Stomach (tissue), 9 donors: ENCODE data around the gene CRIM1. TPM values are rescaled to one million over a fixed set of nuclear protein-coding genes. Genes with fewer than 3 reads are reported as not detected.
A peak's percentile ranks its signal among the peaks of the same experiment; 100 is the strongest.

Source experiments
- DNase-seq, 2 donors: peaks; one replicate each; pipeline versions ENCODE4 v3.0.0 to v3.0.0-alpha.2; 2013 to 2019
- H3K27ac ChIP-seq, 5 donors: fragments of 200-600 bp in 4 of 5; sonication (generic) in 4 of 5; one replicate each; pipeline ENCODE4 v1.5.1; 2013 to 2019; ENCODE audit warnings: mild to moderate bottlenecking in 1 of 5, moderate library complexity in 1 of 5
- H3K27me3 ChIP-seq, 3 donors: fragments of 200-600 bp; sonication (generic); one replicate each; pipeline ENCODE4 v1.5.1; 2017 to 2019; ENCODE audit warnings: mixed run types in 1 of 3
- H3K36me3 ChIP-seq, 4 donors: fragments of 200-600 bp; sonication (generic); 1 replicate in 3 of 4; 2 replicates in 1 of 4; pipeline ENCODE4 v1.5.1; 2016 to 2019
- H3K4me1 ChIP-seq, 4 donors: fragments of 200-600 bp; sonication (generic); one replicate each; pipeline ENCODE4 v1.5.1; 2016 to 2019
- H3K4me3 ChIP-seq, 4 donors: fragments of 200-600 bp; sonication (generic) in 3 of 4; one replicate each; pipeline ENCODE4 v1.5.1; 2016 to 2019; ENCODE audit warnings: mild to moderate bottlenecking in 1 of 4
- H3K9me3 ChIP-seq, 4 donors: fragments of 200-600 bp; sonication (generic); one replicate each; pipeline ENCODE4 v1.5.1; 2016 to 2019
- EP300 ChIP-seq: sonication (generic); formaldehyde crosslinking; IDR thresholded peaks from one replicate; pipeline ENCODE4 v1.6.1; 2017; ENCODE audit warnings: antibody characterized with exemption
- POLR2A ChIP-seq, 4 donors: fragments of 450-650 bp; IDR thresholded peaks; one replicate each; pipeline ENCODE4 v1.6.1; 2016; ENCODE audit warnings: antibody characterized with exemption in 4 of 4, control low read depth in 2 of 4, mild to moderate bottlenecking in 1 of 4, moderate library complexity in 1 of 4
- POLR2AphosphoS5 ChIP-seq, 3 donors: sonication (generic); formaldehyde crosslinking; IDR thresholded peaks; one replicate each; pipeline ENCODE4 v1.6.1; 2016; ENCODE audit warnings: antibody characterized with exemption in 3 of 3
- WGBS, 5 donors: extraction: QIAGEN DNeasy Blood & Tissue Kit in 3 of 5; methylation state at CpG; one replicate each; pipeline versions ENCODE4 v1.1.5 to v1.1.7; 2013 to 2018; 5-methylcytosine and 5-hydroxymethylcytosine counted together
- intact Hi-C: fragments of 100-400 bp; cut with DNase I; formaldehyde crosslinking; loops from one replicate; pipeline ENCODE4 v1.15.1; 2023; ENCODE audit warnings: low total_unique reads
- polyA plus RNA-seq, 3 donors: library from polyadenylated mRNA; stranded (reverse); fragments of 200-250 nt; gene quantifications; one replicate each; pipeline ENCODE4 v1.2.3, GENCODE V29; 2013
- total RNA-seq, 5 donors: library from RNA; depleted of rRNA; stranded (reverse); fragments of >200 nt; gene quantifications; one replicate each; pipeline versions ENCODE4 v1.1.0 to v1.2.3, GENCODE V29; 2014 to 2016
- TF ChIP-seq, protein P1 (sequence below), 7 experiments: fragments of 450-650 bp in 4 of 7; fragments of 200-600 bp in 3 of 7; sonication (generic) in 3 of 7; IDR thresholded peaks; one replicate each; pipeline ENCODE4 v1.5.1; 2016 to 2019; ENCODE audit warnings: antibody characterized with exemption in 7 of 7, control low read depth in 2 of 7, mild to moderate bottlenecking in 1 of 7
- donor health status: healthy with polysubstance abuse.
- donor health status: Bipolar disorder and iron deficiency.
- donor health status: healthy.

The CRIM1 gene
- total and polyA plus RNA-seq, 8 donors: 3.1 to 158 (median 50.7) TPM

DNA sequence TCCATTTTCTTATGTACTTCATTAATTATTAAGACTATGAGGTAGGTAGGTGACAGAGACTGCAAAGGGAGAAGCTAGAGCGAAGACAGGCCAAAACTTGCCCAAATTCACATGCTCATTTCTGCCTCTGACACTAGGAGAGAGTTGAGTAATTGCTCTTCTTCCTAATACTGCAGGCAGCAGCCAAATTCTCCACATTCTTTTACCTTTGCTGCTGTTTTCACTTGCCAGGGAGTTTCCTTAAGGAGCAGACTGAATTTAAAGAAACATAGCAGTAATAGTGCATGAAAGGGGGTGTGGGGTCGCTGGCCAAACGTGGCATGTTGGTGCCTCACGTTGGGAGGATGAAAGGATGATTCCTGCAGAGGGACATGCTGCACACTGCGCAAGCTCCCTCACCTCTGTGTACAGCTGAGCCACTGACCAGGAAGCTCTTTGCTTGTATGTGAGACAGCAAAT lies 12.3 kb downstream of the CRIM1 start:
- Histone ChIP-seq H3K4me3 (no peak overlapping the region), H3K36me3 (no peaks in the 10 kb centered on the region), H3K27me3 (no peaks in the 10 kb centered on the region), H3K4me1 (peaks cover 31 to 84% (median 69%) of the 10 kb centered on the region in 4 donors), H3K27ac (peak overlapping the region in 2 of 5 donors; percentile 7 to 33), H3K9me3 (no peaks in the 10 kb centered on the region)
- WGBS, 5 donors: 32 to 46% (median 39%) methylated on average over 5 of the region's 5 CpGs
- no peak for DNase-seq
- TF ChIP-seq, protein P1, sequence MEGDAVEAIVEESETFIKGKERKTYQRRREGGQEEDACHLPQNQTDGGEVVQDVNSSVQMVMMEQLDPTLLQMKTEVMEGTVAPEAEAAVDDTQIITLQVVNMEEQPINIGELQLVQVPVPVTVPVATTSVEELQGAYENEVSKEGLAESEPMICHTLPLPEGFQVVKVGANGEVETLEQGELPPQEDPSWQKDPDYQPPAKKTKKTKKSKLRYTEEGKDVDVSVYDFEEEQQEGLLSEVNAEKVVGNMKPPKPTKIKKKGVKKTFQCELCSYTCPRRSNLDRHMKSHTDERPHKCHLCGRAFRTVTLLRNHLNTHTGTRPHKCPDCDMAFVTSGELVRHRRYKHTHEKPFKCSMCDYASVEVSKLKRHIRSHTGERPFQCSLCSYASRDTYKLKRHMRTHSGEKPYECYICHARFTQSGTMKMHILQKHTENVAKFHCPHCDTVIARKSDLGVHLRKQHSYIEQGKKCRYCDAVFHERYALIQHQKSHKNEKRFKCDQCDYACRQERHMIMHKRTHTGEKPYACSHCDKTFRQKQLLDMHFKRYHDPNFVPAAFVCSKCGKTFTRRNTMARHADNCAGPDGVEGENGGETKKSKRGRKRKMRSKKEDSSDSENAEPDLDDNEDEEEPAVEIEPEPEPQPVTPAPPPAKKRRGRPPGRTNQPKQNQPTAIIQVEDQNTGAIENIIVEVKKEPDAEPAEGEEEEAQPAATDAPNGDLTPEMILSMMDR (IDR thresholded peaks at IDR 0.05): no peak
- TF ChIP-seq EP300 (no peak), POLR2A (IDR thresholded peaks at IDR 0.05) (no peak), POLR2AphosphoS5 (IDR thresholded peaks at IDR 0.05) (no peak)
- intact Hi-C loops: no loop called here

DNA sequence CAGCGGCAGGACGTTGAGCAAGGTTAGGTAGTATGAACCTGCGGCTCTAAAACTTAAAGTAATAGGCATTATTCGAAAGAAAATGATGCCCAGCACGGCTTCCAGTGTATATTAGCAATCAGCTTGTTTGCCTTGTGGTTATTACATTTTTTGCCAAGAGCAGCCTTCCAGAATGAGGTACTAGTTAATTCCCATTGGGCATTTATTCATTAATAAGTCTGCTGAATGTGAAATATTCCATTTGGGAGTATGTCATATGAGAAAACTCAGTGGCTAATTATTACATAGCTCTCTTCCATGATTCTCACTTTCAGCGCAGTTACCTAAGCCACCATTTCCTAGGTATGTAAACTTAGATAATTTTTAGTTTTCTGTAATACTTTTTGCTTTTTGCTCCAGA lies 12.9 kb downstream of the CRIM1 start:
- no peak overlapping the region for H3K4me3 ChIP-seq
- H3K27ac ChIP-seq: peak overlapping the region in 2 of 5 donors; percentile 7 to 33
- TF ChIP-seq POLR2AphosphoS5 (IDR thresholded peaks at IDR 0.05) (no peak), POLR2A (IDR thresholded peaks at IDR 0.05) (no peak), EP300 (no peak)
- TF ChIP-seq, protein P1 (IDR thresholded peaks at IDR 0.05): no peak
- intact Hi-C loops: no loop called here
- DNase-seq: no peak
- H3K4me1 ChIP-seq: peaks cover 36 to 85% (median 72%) of the 10 kb centered on the region in 4 donors
- no peaks in the 10 kb centered on the region for H3K9me3 ChIP-seq
- WGBS, 5 donors: 39 to 63% (median 53%) methylated on average over 6 of the region's 6 CpGs
- H3K27me3 ChIP-seq: no peaks in the 10 kb centered on the region
- no peaks in the 10 kb centered on the region for H3K36me3 ChIP-seq

DNA sequence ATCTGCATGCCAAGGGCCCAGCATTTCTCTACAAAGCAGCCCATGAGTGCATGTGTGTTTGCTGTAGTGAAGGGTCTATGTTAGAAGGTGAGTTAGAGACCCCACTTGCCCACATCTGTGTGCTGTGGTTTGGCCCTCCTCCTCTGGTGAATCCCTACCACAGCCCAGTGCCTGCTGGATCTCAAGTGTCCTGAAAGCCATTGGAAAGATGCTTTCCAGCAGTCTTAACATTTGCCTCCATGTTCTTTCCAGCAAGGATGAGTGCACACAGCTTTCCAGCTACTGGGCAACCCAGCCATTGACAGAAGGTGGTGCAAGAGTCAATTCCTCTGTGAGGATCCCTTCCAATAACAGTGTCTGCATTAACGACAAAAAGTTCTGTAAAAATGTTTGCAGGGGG lies 13.6 kb downstream of the CRIM1 start:
- H3K9me3 ChIP-seq: no peaks in the 10 kb centered on the region
- H3K4me3 ChIP-seq: no peak overlapping the region
- TF ChIP-seq, protein P1 (IDR thresholded peaks at IDR 0.05): no peak
- TF ChIP-seq POLR2AphosphoS5 (IDR thresholded peaks at IDR 0.05): no peak
- no peak for TF ChIP-seq POLR2A (IDR thresholded peaks at IDR 0.05)
- TF ChIP-seq EP300: no peak
- H3K4me1 ChIP-seq: peaks cover 41 to 85% (median 74%) of the 10 kb centered on the region in 4 donors
- no peak overlapping the region for H3K27ac ChIP-seq
- H3K27me3 ChIP-seq: no peaks in the 10 kb centered on the region
- intact Hi-C loops: no loop called here
- H3K36me3 ChIP-seq: no peaks in the 10 kb centered on the region
- 74 to 90% (median 81%) methylated on average over 1 of the region's 1 CpG for WGBS, 5 donors
- no peak for DNase-seq

DNA sequence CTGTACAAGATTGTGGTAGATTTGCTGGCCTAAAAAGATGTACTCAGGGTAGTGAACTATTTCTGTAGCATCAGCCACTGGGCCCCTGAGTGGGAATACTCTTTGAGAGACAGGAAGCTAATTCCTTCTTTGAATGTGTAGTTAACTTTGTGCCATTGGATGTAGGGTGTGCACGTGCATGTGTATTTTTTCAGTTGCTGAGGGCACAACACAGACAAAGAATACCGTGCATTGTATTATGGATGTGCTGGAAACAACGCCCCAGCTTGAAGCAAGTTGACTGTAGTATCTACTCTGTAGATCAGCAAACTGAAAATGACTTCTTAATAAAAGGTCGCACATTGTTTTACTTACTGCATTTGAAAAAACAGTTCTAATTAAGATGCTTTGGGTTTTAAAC lies 14.1 kb downstream of the CRIM1 start:
- peak overlapping the region in 1 of 5 donors; percentile 77 for H3K27ac ChIP-seq
- no peak overlapping the region for H3K4me3 ChIP-seq
- no peaks in the 10 kb centered on the region for H3K27me3 ChIP-seq
- intact Hi-C loops: no loop called here
- DNase-seq: no peak
- H3K4me1 ChIP-seq: peaks cover 41 to 86% (median 74%) of the 10 kb centered on the region in 4 donors
- no peaks in the 10 kb centered on the region for H3K9me3 ChIP-seq
- TF ChIP-seq, protein P1 (IDR thresholded peaks at IDR 0.05): no peak
- no peak for TF ChIP-seq POLR2AphosphoS5 (IDR thresholded peaks at IDR 0.05)
- no peak for TF ChIP-seq POLR2A (IDR thresholded peaks at IDR 0.05)
- no peak for TF ChIP-seq EP300
- WGBS, 5 donors: 51 to 69% (median 55%) methylated on average over 4 of the region's 4 CpGs
- H3K36me3 ChIP-seq: no peaks in the 10 kb centered on the region
